GM12874 (cell line): Measurements from ENCODE around the gene DGKI.

ENCODE experiments used
- CTCF ChIP-seq: IDR thresholded peaks from 2 replicates; pipeline ENCODE4 v1.5.1; 2011; ENCODE audit warnings: low read depth, mild to moderate bottlenecking, control low read depth, low read length, moderate library complexity; ENCODE audit not compliant: insufficient read depth

The DGKI gene

GRCh38 chr7:137501562-137501961 is 345.2 kb downstream of the DGKI start:
- no peak for TF ChIP-seq CTCF

- TF ChIP-seq CTCF, result no peak
Measured at GRCh38 chr7:137492889-137493288, 353.9 kb downstream of the DGKI start.

GRCh38 chr7:137489880-137490279 is 356.9 kb downstream of the DGKI start:
- no peak for TF ChIP-seq CTCF

GRCh38 chr7:137488038-137488437 is 358.7 kb downstream of the DGKI start:
- TF ChIP-seq CTCF, result no peak

GRCh38 chr7:137485818-137486217 is 361.0 kb downstream of the DGKI start:
- no peak for TF ChIP-seq CTCF

GRCh38 chr7:137484326-137484725 is 362.4 kb downstream of the DGKI start:
- no peak for TF ChIP-seq CTCF

- TF ChIP-seq CTCF, result no peak
Measured at GRCh38 chr7:137482466-137482865, 364.3 kb downstream of the DGKI start.

GRCh38 chr7:137480824-137481365 is 365.9 kb downstream of the DGKI start:
- TF ChIP-seq CTCF, result no peak
